Measurements from ENCODE around the gene USP5. TPM values are rescaled to one million over a fixed set of nuclear protein-coding genes. Genes with fewer than 3 reads are reported as not detected.

Gene USP5
- total and polyA plus RNA-seq, 2 experiments from 2014 or later, result 61.6 to 78.9 TPM

DNA sequence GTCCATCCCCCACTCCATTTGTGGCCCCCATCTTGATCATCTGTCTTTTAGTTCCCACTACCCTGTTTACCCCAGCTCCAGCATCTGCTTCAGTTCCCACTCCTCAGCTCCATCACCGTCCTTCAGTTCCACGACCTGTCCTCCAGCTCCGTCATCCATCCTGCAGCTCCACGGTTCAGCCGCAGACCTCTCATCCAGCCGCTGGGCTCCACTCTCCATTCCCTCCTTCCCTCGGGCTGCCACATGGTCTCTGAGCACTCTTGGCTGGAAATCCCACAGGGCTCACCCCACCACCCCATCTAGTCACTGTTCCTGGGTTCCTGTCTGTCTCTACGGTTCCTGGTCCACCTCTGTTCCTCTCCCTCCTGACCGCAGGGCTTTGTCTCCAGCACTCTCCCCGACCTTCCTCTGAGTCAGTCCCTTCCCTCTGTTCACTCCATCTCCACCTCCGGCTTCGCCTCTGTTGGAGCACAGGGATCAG lies 27.0 kb upstream of the USP5 start:
- Histone ChIP-seq H3K36me3 (replicated peaks; ENCODE audit: insufficient read depth, low read depth) (no peaks in the 10 kb centered on the region), H3K27ac (no peak overlapping the region), H3K4me3 (no peak overlapping the region), H2AFZ (no peak overlapping the region), H3K9me3 (ENCODE audit: low read depth) (no peaks in the 10 kb centered on the region), H3K9me2 (replicated peaks; ENCODE audit: insufficient read depth) (no peaks in the 10 kb centered on the region), H3K27me3 (peaks cover 5% of the 10 kb centered on the region), H4K20me1 (ENCODE audit: insufficient read depth, poor library complexity, severe bottlenecking) (no peaks in the 10 kb centered on the region), H3K4me1 (ENCODE audit: insufficient read depth) (peaks cover 14% of the 10 kb centered on the region), H3K79me2 (peaks cover 6% of the 10 kb centered on the region), H3K4me2 (peak overlapping the region; percentile 75)
- WGBS (ENCODE audit: low lambda C conversion rate, missing lambda C conversion rate), result 36% methylated on average over 12 of the region's 12 CpGs
- DNase-seq (ENCODE audit: low spot score), result no peak
- TF ChIP-seq EZH2phosphoT487 (IDR thresholded peaks at IDR 0.05; ENCODE audit: low read depth, severe bottlenecking, unreplicated experiment), result no peak
- TF ChIP-seq, protein P1, sequence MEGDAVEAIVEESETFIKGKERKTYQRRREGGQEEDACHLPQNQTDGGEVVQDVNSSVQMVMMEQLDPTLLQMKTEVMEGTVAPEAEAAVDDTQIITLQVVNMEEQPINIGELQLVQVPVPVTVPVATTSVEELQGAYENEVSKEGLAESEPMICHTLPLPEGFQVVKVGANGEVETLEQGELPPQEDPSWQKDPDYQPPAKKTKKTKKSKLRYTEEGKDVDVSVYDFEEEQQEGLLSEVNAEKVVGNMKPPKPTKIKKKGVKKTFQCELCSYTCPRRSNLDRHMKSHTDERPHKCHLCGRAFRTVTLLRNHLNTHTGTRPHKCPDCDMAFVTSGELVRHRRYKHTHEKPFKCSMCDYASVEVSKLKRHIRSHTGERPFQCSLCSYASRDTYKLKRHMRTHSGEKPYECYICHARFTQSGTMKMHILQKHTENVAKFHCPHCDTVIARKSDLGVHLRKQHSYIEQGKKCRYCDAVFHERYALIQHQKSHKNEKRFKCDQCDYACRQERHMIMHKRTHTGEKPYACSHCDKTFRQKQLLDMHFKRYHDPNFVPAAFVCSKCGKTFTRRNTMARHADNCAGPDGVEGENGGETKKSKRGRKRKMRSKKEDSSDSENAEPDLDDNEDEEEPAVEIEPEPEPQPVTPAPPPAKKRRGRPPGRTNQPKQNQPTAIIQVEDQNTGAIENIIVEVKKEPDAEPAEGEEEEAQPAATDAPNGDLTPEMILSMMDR (IDR thresholded peaks at IDR 0.05; ENCODE audit: poor library complexity), result no peak
- TF ChIP-seq EZH2 (IDR thresholded peaks at IDR 0.05; ENCODE audit: borderline replicate concordance), result no peak

DNA sequence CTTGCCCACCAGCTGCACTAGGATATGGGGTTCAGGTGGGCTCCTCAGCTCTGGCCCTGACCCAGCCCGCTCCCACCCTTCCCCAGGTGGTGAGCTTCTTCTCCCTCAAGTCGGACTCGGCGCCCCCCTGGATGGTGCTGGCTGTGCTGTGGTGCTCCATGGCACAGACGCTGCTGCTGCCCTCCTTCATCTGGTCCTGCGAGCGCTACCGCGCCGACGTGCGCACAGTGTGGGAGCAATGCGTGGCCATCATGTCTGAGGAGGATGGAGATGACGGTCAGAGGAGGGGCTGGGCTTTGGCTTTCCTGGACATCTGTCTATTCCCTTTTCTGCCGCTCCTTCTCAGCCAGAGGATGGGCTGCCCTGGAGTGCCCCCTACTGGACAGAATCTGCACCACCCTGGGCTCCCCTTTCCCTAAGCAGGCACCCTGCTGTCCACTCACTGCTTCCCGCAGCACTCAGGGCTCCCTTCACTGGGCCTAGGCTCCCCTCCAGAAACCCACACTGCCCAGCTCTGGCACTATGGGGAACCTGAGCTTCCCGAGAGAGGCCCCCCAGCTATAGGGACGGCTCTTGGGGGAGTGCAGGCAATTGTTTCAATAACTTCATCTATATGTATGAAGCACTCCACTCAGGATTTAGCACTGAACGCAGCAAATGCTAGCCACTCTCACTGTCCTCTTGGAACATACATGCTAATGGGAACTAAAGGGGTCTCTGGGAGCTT lies 26.4 kb upstream of the USP5 start:
- no peaks in the 10 kb centered on the region for H4K20me1 ChIP-seq (ENCODE audit: insufficient read depth, poor library complexity, severe bottlenecking)
- peaks cover 6% of the 10 kb centered on the region for H3K79me2 ChIP-seq
- DNase-seq (ENCODE audit: low spot score), result peak; percentile 92
- H3K4me1 ChIP-seq (ENCODE audit: insufficient read depth), result peaks cover 11% of the 10 kb centered on the region
- peak overlapping the region; percentile 75 for H3K4me2 ChIP-seq
- peaks cover 5% of the 10 kb centered on the region for H3K27me3 ChIP-seq
- TF ChIP-seq, protein P1 (IDR thresholded peaks at IDR 0.05; ENCODE audit: poor library complexity), result peak; percentile 88
- TF ChIP-seq EZH2phosphoT487 (IDR thresholded peaks at IDR 0.05; ENCODE audit: low read depth, severe bottlenecking, unreplicated experiment) (no peak), EZH2 (IDR thresholded peaks at IDR 0.05; ENCODE audit: borderline replicate concordance) (no peak)
- no peaks in the 10 kb centered on the region for H3K9me3 ChIP-seq (ENCODE audit: low read depth)
- no peak overlapping the region for H3K27ac ChIP-seq
- H3K9me2 ChIP-seq (replicated peaks; ENCODE audit: insufficient read depth), result no peaks in the 10 kb centered on the region
- 13% methylated on average over 19 of the region's 19 CpGs for WGBS (ENCODE audit: low lambda C conversion rate, missing lambda C conversion rate)
- H2AFZ ChIP-seq, result no peak overlapping the region
- no peak overlapping the region for H3K4me3 ChIP-seq
- H3K36me3 ChIP-seq (replicated peaks; ENCODE audit: insufficient read depth, low read depth), result no peaks in the 10 kb centered on the region

DNA sequence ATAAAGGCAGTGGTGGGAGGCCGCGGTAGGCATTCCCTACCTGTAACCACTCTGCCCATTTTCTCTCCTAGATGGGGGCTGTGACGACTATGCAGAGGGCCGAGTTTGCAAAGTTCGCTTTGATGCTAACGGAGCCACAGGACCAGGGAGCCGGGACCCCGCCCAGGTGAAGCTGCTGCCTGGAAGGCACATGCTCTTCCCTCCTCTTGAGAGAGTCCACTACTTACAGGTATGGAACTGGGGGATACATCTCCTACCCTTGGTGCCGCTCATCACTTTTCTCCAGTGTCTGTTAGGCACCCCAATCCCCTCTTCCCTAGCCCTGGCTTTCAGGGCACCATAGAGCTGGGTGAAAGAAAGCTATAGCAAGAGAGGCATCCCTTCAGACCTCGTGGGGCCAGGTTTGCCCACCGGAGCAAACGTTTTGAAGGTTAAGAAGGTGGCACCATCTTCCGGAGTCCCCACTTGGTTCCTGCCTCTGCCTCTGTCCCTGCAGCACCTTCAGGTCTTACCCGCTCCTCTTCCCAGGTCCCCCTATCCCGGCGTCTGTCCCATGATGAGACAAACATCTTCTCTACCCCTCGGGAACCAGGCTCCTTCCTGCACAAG lies 25.7 kb upstream of the USP5 start:
- 88% methylated on average over 17 of the region's 17 CpGs for WGBS (ENCODE audit: low lambda C conversion rate, missing lambda C conversion rate)
- Histone ChIP-seq H3K9me2 (replicated peaks; ENCODE audit: insufficient read depth) (no peaks in the 10 kb centered on the region), H4K20me1 (ENCODE audit: insufficient read depth, poor library complexity, severe bottlenecking) (no peaks in the 10 kb centered on the region), H2AFZ (no peak overlapping the region), H3K27ac (no peak overlapping the region), H3K4me3 (no peak overlapping the region), H3K79me2 (peaks cover 6% of the 10 kb centered on the region), H3K4me1 (ENCODE audit: insufficient read depth) (peaks cover 4% of the 10 kb centered on the region), H3K36me3 (replicated peaks; ENCODE audit: insufficient read depth, low read depth) (no peaks in the 10 kb centered on the region), H3K27me3 (peaks cover 5% of the 10 kb centered on the region), H3K9me3 (ENCODE audit: low read depth) (no peaks in the 10 kb centered on the region), H3K4me2 (no peak overlapping the region)
- no peak for DNase-seq (ENCODE audit: low spot score)
- TF ChIP-seq, protein P1 (IDR thresholded peaks at IDR 0.05; ENCODE audit: poor library complexity), result no peak
- no peak for TF ChIP-seq EZH2phosphoT487 (IDR thresholded peaks at IDR 0.05; ENCODE audit: low read depth, severe bottlenecking, unreplicated experiment)
- no peak for TF ChIP-seq EZH2 (IDR thresholded peaks at IDR 0.05; ENCODE audit: borderline replicate concordance)

All from hepatocyte (in vitro differentiated cells).